GM12873 (cell line): ENCODE measurements around the gene MYDGF.

Experiments used
- CTCF ChIP-seq: IDR thresholded peaks from 2 replicates; pipeline ENCODE4 v1.5.1; 2012; ENCODE audit warnings: low read depth, mild to moderate bottlenecking, moderate library complexity, low read length, control low read depth; ENCODE audit not compliant: insufficient read depth; ENCODE audit errors: missing control alignments

The MYDGF gene

GRCh38 chr19:4654437-4655361, 15.4 kb downstream of the MYDGF start:
- no peak for TF ChIP-seq CTCF

GRCh38 chr19:4653793-4654436, 16.2 kb downstream of the MYDGF start:
- no peak for TF ChIP-seq CTCF

- no peak for TF ChIP-seq CTCF
Measured at GRCh38 chr19:4652075-4652474, 18.1 kb downstream of the MYDGF start.

- TF ChIP-seq CTCF = no peak
Measured at GRCh38 chr19:4650159-4650558, 20.0 kb downstream of the MYDGF start.

GRCh38 chr19:4649392-4650047, 20.6 kb downstream of the MYDGF start:
- TF ChIP-seq CTCF = no peak

GRCh38 chr19:4647676-4648644, 22.2 kb downstream of the MYDGF start:
- no peak for TF ChIP-seq CTCF
